ENCODE data around the gene EPDR1. TPM values are rescaled to one million over a fixed set of nuclear protein-coding genes. Genes with fewer than 3 reads are reported as not detected.

Gene EPDR1
- total RNA-seq (2014; rRNA removed; shearing (Covaris generic)): 9.5 and 13.8 TPM in 2 replicates
- 3.6 and 4.4 TPM in 2 replicates for polyA plus RNA-seq (2016; fragmentation: Nextera tagmentation; extraction: Ambion mirVana)
- long read RNA-seq, transcript EPDR1-201 (3 exons, 2,599 nt): major isoform, 7 of 7 reads
- long read RNA-seq, partial matches to known transcripts: 0 of 7 reads
- long read RNA-seq, other reads (novel, unspliced or antisense): 0 of 7 reads

- H3K4me1 Mint-ChIP-seq: peaks cover 16% of the 10 kb centered on the region
- Histone ChIP-seq H3K27ac (ENCODE audit: low read depth) (no peak within 1 kb of the TSS), H3K27me3 (ENCODE audit: insufficient read depth) (peaks cover 57% of the 10 kb centered on the region), H3K36me3 (ENCODE audit: insufficient read depth) (no peaks in the 10 kb centered on the region), H3K79me2 (replicated peaks; ENCODE audit: insufficient read depth) (0 out of 2 replicates have a peak, but pooled peaks cover 3% of the 10 kb centered on the region), H3K4me1 (ENCODE audit: insufficient read depth) (peaks cover 6% of the 10 kb centered on the region; the same call in 1 of the 2 replicates), H3F3A (replicated peaks; ENCODE audit: low read depth) (no peaks in the 10 kb centered on the region), H3K4me2 (peak within 1 kb of the TSS; percentile 93), H4K20me1 (replicated peaks; ENCODE audit: insufficient read depth) (0 out of 2 replicates have a peak, but pooled peaks cover 1% of the 10 kb centered on the region), H3K4me3 (peak within 1 kb of the TSS; percentile 85), H3K9me2 (ENCODE audit: insufficient read depth) (0 out of 2 replicates have a peak, but pooled peaks cover 5% of the 10 kb centered on the region), H2AFZ (peak within 1 kb of the TSS; percentile 97)
- no peaks in the 10 kb centered on the region for H3K9me3 Mint-ChIP-seq
- peak; percentile 66 for DNase-seq (ENCODE audit: low spot score)
- H3K36me3 Mint-ChIP-seq (ENCODE audit: low read depth): no peaks in the 10 kb centered on the region; the same call in 2 of the 3 replicates
- TF ChIP-seq ETS1 (IDR thresholded peaks at IDR 0.05) (no peak), ZNF462 (CRISPR knock-in tag; IDR thresholded peaks at IDR 0.05) (no peak), ZNF331 (CRISPR knock-in tag; IDR thresholded peaks at IDR 0.05; ENCODE audit: low read depth) (no peak), JUNB (IDR thresholded peaks at IDR 0.05; ENCODE audit: unreplicated experiment) (no peak), CTCF (conservative IDR thresholded peaks at IDR 0.05; ENCODE audit: low read depth in 2 of 2) (no peak), CREB1 (CRISPR knock-in tag; IDR thresholded peaks at IDR 0.05; ENCODE audit: low read depth) (no peak), EZH2 (IDR thresholded peaks at IDR 0.05; ENCODE audit: low read depth, unreplicated experiment) (no peak), POLR2AphosphoS5 (IDR thresholded peaks at IDR 0.05; ENCODE audit: low read depth) (no peak), ZNF114 (CRISPR knock-in tag; IDR thresholded peaks at IDR 0.05) (no peak), NANOG (IDR thresholded peaks at IDR 0.05; ENCODE audit: borderline replicate concordance) (no peak), EZH2phosphoT487 (IDR thresholded peaks at IDR 0.05; ENCODE audit: unreplicated experiment) (no peak), REST (IDR thresholded peaks at IDR 0.05; ENCODE audit: unreplicated experiment) (no peak), STAT1 (IDR thresholded peaks at IDR 0.05; ENCODE audit: unreplicated experiment) (no peak)
- peaks cover 37% of the 10 kb centered on the region for H3K27me3 Mint-ChIP-seq (ENCODE audit: insufficient read depth, low read depth, poor library complexity)
- peak; percentile 17 for ATAC-seq
- H3K27ac Mint-ChIP-seq: peak within 1 kb of the TSS; percentile 56; the same call in 1 of the 2 replicates
- H3K4me3 Mint-ChIP-seq: peak within 1 kb of the TSS; percentile 85
Measured at GRCh38 chr7:37920305-37920848, at the start of gene EPDR1. Gene EPDR1, plus strand, starts transcription at chr7:37920640. Its CDS starts 300 bp downstream, at chr7:37920940.
